SK-N-SH (cell line): Measurements from ENCODE around the gene CTXND1. TPM values are rescaled to one million over a fixed set of nuclear protein-coding genes. Genes with fewer than 3 reads are reported as not detected.
A peak's percentile ranks its signal among the peaks of the same experiment; 100 is the strongest.

ENCODE experiments used
- CTCF ChIA-PET: fragments of 300-600, 350-600 bp; formaldehyde crosslinking; extraction: SDS; loops from one replicate; lab custom pipeline; 2021; lab: Yijun Ruan, JAX
- POLR2A ChIA-PET: fragments of 350-600 bp; sonication (Branson Sonifier 250); formaldehyde crosslinking; extraction: SDS; loops from one replicate; lab custom pipeline; 2020; ENCODE audit warnings: antibody characterized with exemption, inconsistent platforms; lab: Yijun Ruan, JAX
- DNase-seq: peaks from one replicate; pipeline ENCODE4 v3.0.0; 2012
- H2AFZ ChIP-seq: fragments of 200-600 bp; sonication (generic); 2 replicates; pipeline ENCODE4 v1.8.1; 2016; ENCODE audit warnings: antibody characterized with exemption, mild to moderate bottlenecking, low read depth
- H3F3A ChIP-seq: fragments of 200-600 bp; sonication (generic); replicated peaks from 2 replicates; pipeline ENCODE3; 2016; ENCODE audit warnings: antibody characterized with exemption, mild to moderate bottlenecking; ENCODE audit not compliant: insufficient read depth
- H3K27ac ChIP-seq, 2 experiments: fragments of 200-500 bp in 1 of 2; fragments of 200-600 bp in 1 of 2; sonication (Bioruptor generic) in 1 of 2; sonication (generic), shearing (Covaris generic) in 1 of 2; 2 replicates each; pipeline versions ENCODE4 v1.5.1 to v1.6.1; 2014 to 2016; ENCODE audit warnings: low read depth in 2 of 2, inconsistent platforms in 1 of 2, low read length in 1 of 2, mild to moderate bottlenecking in 1 of 2, mixed read lengths in 1 of 2
- H3K27me3 ChIP-seq: fragments of 200-600 bp; sonication (generic), shearing (Covaris generic); 2 replicates; pipeline ENCODE4 v1.6.1; 2016; ENCODE audit warnings: mixed run types; ENCODE audit not compliant: insufficient read depth
- H3K36me3 ChIP-seq, 2 experiments: fragments of 200-500 bp in 1 of 2; fragments of 200-600 bp in 1 of 2; sonication (Bioruptor generic) in 1 of 2; sonication (generic) in 1 of 2; replicated peaks in 1 of 2; 2 replicates each; pipeline versions ENCODE3 to v1.5.1; 2014 to 2016; ENCODE audit warnings: low read length in 1 of 2, mild to moderate bottlenecking in 1 of 2; ENCODE audit not compliant: insufficient read depth in 2 of 2, control insufficient read depth in 1 of 2
- H3K4me1 ChIP-seq, 2 experiments: fragments of 200-500 bp in 1 of 2; fragments of 200-600 bp in 1 of 2; sonication (Bioruptor generic) in 1 of 2; sonication (generic), shearing (Covaris generic) in 1 of 2; 2 replicates each; pipeline versions ENCODE4 v1.5.1 to v1.6.1; 2014 to 2016; ENCODE audit warnings: low read depth in 1 of 2, low read length in 1 of 2, mixed run types in 1 of 2; ENCODE audit not compliant: insufficient read depth in 2 of 2, control insufficient read depth in 1 of 2
- H3K4me2 ChIP-seq: fragments of 200-600 bp; sonication (generic), shearing (Covaris generic); 2 replicates; pipeline ENCODE4 v1.6.1; 2017; ENCODE audit warnings: mixed run types
- H3K4me3 ChIP-seq, 2 experiments: fragments of 200-500 bp in 1 of 2; fragments of 200-600 bp in 1 of 2; sonication (Bioruptor generic) in 1 of 2; sonication (generic), shearing (Covaris generic) in 1 of 2; 2 replicates each; pipeline versions ENCODE4 v1.5.1 to v1.8.1; 2014 to 2016; ENCODE audit warnings: low read depth in 2 of 2, inconsistent platforms in 1 of 2, low read length in 1 of 2, mild to moderate bottlenecking in 1 of 2, mixed read lengths in 1 of 2, moderate library complexity in 1 of 2
- H3K79me2 ChIP-seq: fragments of 200-600 bp; sonication (generic); 2 replicates; pipeline ENCODE4 v1.8.1; 2017; ENCODE audit warnings: mild to moderate bottlenecking; ENCODE audit not compliant: insufficient read depth
- H3K9ac ChIP-seq: fragments of 200-600 bp; sonication (generic); 2 replicates; pipeline ENCODE4 v1.6.1; 2017; ENCODE audit warnings: mixed run types
- H3K9me2 ChIP-seq: fragments of 200-600 bp; sonication (generic); 2 replicates; pipeline ENCODE4 v1.6.1; 2017; ENCODE audit warnings: mixed run types
- H3K9me3 ChIP-seq: fragments of 200-600 bp; sonication (generic); 2 replicates; pipeline ENCODE4 v1.6.1; 2017; ENCODE audit warnings: mixed run types, mild to moderate bottlenecking, moderate library complexity
- H4K20me1 ChIP-seq: fragments of 200-600 bp; sonication (generic); 2 replicates; pipeline ENCODE4 v1.6.1; 2017; ENCODE audit warnings: mild to moderate bottlenecking, mixed run types; ENCODE audit not compliant: insufficient read depth
- ELF1 ChIP-seq: IDR thresholded peaks from 2 replicates; pipeline ENCODE4 v1.4.0; 2012
- GABPA ChIP-seq: IDR thresholded peaks from 2 replicates; pipeline ENCODE4 v1.4.0; 2012; ENCODE audit warnings: low read depth, mild to moderate bottlenecking
- GATA2 ChIP-seq: sonication (generic); formaldehyde crosslinking; IDR thresholded peaks from 2 replicates; pipeline ENCODE4 v1.5.0; 2020; ENCODE audit warnings: mild to moderate bottlenecking, missing genetic modification reagents
- MXI1 ChIP-seq: IDR thresholded peaks from 2 replicates; pipeline ENCODE4 v1.6.1; 2012; ENCODE audit warnings: mild to moderate bottlenecking, low read depth, low read length, improper control_type of control experiment
- NRF1 ChIP-seq: IDR thresholded peaks from 2 replicates; pipeline ENCODE4 v1.6.1; 2012; ENCODE audit warnings: low read depth, mild to moderate bottlenecking, low read length
- POLR2AphosphoS5 ChIP-seq: IDR thresholded peaks from 2 replicates; pipeline ENCODE4 v1.6.1; 2012; ENCODE audit warnings: low read depth, low read length
- RCOR1 ChIP-seq: fragments of 150-350 bp; IDR thresholded peaks from 2 replicates; pipeline ENCODE4 v1.6.1; 2017; ENCODE audit warnings: antibody characterized with exemption, low read length
- SMC3 ChIP-seq: IDR thresholded peaks from 2 replicates; pipeline ENCODE4 v1.6.1; 2012; ENCODE audit warnings: low read depth, low read length, improper control_type of control experiment
- TEAD4 ChIP-seq: IDR thresholded peaks from 2 replicates; pipeline ENCODE4 v1.4.0; 2012; ENCODE audit warnings: mild to moderate bottlenecking, borderline replicate concordance; ENCODE audit not compliant: insufficient read depth
- YY1 ChIP-seq: IDR thresholded peaks from 2 replicates; pipeline ENCODE4 v1.4.0; 2012; ENCODE audit warnings: low read depth, mild to moderate bottlenecking
- WGBS: methylation state at CpG from one replicate; pipeline ENCODE4 v1.1.6; 2017; ENCODE audit warnings: low lambda C conversion rate; 5-methylcytosine and 5-hydroxymethylcytosine counted together
- polyA plus RNA-seq, 3 experiments: library from polyadenylated mRNA; depleted of rRNA; stranded (reverse); fragments of >200 nt; gene quantifications; 2 replicates each; pipeline ENCODE4 v1.2.3, GENCODE V29; 2012
- TF ChIP-seq, protein P1 (sequence below): IDR thresholded peaks from 2 replicates; pipeline ENCODE4 v1.4.0; 2012; ENCODE audit warnings: low read depth, borderline replicate concordance
- TF ChIP-seq, protein P2 (sequence below): fragments of 150-350 bp; IDR thresholded peaks from 2 replicates; pipeline ENCODE4 v1.6.1; 2017; ENCODE audit warnings: antibody characterized with exemption, low read length, low read depth, borderline replicate concordance
- TF ChIP-seq, protein P3 (sequence below): fragments of 150-350 bp; IDR thresholded peaks from 2 replicates; pipeline ENCODE4 v1.6.1; 2016; ENCODE audit warnings: mild to moderate bottlenecking, low read depth, low read length
- TF ChIP-seq, protein P4 (sequence below): IDR thresholded peaks from 2 replicates; pipeline ENCODE4 v1.4.0; 2012; ENCODE audit warnings: low read depth

Gene CTXND1
- polyA plus RNA-seq, 1 of the 3 experiments (the other 2 are of a cell fraction) = not detected

DNA sequence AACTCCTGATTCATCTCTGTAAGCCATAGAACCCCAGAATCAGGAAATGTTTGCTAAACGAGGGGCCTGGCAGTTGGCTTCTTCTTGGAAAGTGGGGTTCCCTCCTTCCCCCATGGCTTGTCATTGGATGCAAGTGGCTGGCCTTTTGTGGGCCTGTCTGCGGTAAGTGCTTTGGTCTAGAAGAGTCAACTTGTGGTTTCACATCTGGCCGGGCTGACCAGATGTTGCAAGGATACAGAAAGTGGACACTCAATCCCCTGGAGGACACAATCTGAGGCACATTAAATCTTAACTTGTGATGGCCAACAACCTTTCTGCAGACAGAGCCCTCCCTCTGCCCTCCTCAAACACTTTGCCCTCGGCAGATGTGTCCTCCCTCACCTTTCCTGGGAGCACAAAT is 98.1 kb downstream of the CTXND1 start (continued):
- TF ChIP-seq, protein P1, sequence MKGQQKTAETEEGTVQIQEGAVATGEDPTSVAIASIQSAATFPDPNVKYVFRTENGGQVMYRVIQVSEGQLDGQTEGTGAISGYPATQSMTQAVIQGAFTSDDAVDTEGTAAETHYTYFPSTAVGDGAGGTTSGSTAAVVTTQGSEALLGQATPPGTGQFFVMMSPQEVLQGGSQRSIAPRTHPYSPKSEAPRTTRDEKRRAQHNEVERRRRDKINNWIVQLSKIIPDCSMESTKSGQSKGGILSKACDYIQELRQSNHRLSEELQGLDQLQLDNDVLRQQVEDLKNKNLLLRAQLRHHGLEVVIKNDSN = no peak
- no peak for TF ChIP-seq MXI1
- no peak for TF ChIP-seq ELF1
- TF ChIP-seq YY1 = no peak
- no peak for TF ChIP-seq RCOR1

DNA sequence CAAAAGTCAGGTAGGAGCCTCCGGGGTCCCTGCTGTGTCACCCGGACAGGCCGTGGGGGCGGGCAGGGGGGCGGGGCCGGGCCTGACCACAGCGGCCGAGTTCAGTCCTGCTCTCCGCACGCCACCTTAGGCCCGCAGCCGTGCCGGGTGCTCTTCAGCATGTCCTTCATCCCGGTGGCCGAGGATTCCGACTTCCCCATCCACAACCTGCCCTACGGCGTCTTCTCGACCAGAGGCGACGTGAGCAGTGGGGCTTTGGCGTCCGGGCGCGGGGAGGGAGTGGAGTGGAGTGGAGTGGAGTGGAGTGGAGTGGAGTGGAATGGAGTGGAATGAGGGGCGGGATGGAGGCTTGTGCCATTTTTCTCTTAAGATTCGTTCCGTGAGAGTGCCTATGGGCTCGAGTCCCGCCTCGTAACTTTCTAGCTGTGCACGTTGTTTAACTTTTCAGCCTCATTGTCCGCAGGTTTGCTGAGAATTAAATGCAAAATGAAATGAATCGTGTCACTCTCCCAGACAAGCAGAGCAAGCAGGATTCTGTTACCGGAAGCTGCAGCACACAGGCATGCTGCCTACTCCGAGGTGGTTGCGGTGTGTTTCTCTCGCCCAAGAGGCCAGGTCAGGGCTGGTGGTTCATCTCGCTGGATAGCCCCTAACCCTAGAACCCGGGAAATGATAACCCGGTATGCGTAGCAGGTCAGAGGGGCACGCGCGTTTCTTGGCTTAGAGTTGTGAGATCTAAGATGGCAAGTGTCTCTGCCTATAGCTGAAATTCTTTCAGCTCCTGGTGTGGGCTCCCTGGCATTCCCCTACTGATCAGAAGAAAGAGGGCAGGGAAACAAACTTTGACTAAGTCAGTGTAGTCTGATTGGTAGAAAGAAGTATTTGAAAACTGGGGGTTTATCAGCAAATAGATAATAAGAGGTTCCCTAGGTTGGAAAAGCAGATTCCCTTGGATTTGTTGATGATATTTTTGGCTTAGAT is 98.8 kb downstream of the CTXND1 start, which contains the start of gene FAH:
FAH (plus strand) TSS at position 104 of the 981 bp plus-strand sequence; CDS start at position 160, 56 bp downstream.
- peaks cover 11% of the 10 kb centered on the region for H3F3A ChIP-seq
- no peaks in the 10 kb centered on the region for H3K9me2 ChIP-seq
- H3K4me2 ChIP-seq = peak within 1 kb of the TSS; percentile 93
- CTCF ChIA-PET = interaction anchor here (1.4 kb wide), 1 partner anchor 20 kb away, joined by 5 read pairs; no protein-coding TSS in a partner anchor
- H4K20me1 ChIP-seq = no peaks in the 10 kb centered on the region
- H3K9ac ChIP-seq = peak within 1 kb of the TSS; percentile 70
- no peaks in the 10 kb centered on the region for H3K9me3 ChIP-seq
- peak within 1 kb of the TSS; percentile 55 to 69 for H3K27ac ChIP-seq
- WGBS = 12% methylated on average over 35 of the region's 45 CpGs
- peak within 1 kb of the TSS; percentile 97 for H2AFZ ChIP-seq
- no peak for TF ChIP-seq GATA2 (CRISPR knock-in tag)
- TF ChIP-seq, protein P2, sequence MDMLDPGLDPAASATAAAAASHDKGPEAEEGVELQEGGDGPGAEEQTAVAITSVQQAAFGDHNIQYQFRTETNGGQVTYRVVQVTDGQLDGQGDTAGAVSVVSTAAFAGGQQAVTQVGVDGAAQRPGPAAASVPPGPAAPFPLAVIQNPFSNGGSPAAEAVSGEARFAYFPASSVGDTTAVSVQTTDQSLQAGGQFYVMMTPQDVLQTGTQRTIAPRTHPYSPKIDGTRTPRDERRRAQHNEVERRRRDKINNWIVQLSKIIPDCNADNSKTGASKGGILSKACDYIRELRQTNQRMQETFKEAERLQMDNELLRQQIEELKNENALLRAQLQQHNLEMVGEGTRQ = no peak
- no peak for TF ChIP-seq NRF1
- TF ChIP-seq, protein P3, sequence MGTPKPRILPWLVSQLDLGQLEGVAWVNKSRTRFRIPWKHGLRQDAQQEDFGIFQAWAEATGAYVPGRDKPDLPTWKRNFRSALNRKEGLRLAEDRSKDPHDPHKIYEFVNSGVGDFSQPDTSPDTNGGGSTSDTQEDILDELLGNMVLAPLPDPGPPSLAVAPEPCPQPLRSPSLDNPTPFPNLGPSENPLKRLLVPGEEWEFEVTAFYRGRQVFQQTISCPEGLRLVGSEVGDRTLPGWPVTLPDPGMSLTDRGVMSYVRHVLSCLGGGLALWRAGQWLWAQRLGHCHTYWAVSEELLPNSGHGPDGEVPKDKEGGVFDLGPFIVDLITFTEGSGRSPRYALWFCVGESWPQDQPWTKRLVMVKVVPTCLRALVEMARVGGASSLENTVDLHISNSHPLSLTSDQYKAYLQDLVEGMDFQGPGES = no peak
- TF ChIP-seq, protein P1 = no peak
- TF ChIP-seq, protein P4, sequence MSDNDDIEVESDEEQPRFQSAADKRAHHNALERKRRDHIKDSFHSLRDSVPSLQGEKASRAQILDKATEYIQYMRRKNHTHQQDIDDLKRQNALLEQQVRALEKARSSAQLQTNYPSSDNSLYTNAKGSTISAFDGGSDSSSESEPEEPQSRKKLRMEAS = peak; percentile 35; the same call in 1 of the 2 replicates
- no peak for TF ChIP-seq TEAD4
- 0 out of 2 replicates have a peak, but pooled peaks have one; percentile 14 for TF ChIP-seq POLR2AphosphoS5
- TF ChIP-seq GABPA = no peak
- TF ChIP-seq ELF1 = 0 out of 2 replicates have a peak, but pooled peaks have one; percentile 45
- peak; percentile 80 for TF ChIP-seq MXI1
- no peak for TF ChIP-seq SMC3
- peak; percentile 44 for DNase-seq
- no peaks in the 10 kb centered on the region for H3K79me2 ChIP-seq
- peaks cover 0 to 6% of the 10 kb centered on the region in 2 experiments for H3K36me3 ChIP-seq
- no peaks in the 10 kb centered on the region for H3K27me3 ChIP-seq
- POLR2A ChIA-PET = no interaction called here
- H3K4me1 ChIP-seq = peaks cover 0 to 14% of the 10 kb centered on the region in 2 experiments; a peak in 1 of 4 replicates
- H3K4me3 ChIP-seq = peak within 1 kb of the TSS; percentile 67 to 81
